ENCODE results near the gene PI4K2A. TPM values are rescaled to one million over a fixed set of nuclear protein-coding genes. Genes with fewer than 3 reads are reported as not detected.

Gene PI4K2A
- total and polyA plus RNA-seq, 2 of the 13 experiments (the other 11 are each of a cell fraction or from before 2014, with no cell fraction given), result 10.9 to 14.3 TPM

DNA sequence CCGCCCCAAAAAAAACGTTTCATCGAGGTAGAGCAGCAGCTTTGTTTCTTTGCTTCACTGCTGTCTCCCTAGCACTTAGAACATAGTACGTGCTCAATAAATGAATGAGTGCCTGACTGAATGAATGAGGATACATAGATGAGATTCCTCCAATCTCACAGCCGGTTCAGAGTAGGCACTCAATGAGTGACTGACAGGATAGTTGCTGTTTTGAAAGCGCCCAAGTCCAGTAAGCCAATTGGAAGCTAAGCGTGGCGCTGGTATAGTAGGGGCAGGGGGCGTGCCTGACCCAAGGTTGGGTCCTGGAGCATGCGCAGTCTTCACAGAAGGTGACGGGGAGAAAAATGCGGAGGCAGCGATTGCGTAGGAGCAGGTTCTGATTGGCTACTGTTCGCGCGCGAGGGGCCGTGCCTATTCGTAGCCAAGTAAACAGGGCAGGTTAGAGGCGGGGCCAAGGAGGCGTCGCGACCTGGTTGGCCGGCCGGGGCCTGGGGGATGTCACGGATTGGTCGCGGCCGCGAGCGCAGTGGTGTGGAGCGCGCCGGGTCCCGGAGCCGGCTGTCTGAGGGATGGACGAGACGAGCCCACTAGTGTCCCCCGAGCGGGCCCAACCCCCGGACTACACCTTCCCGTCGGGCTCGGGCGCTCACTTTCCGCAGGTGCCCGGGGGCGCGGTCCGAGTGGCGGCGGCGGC is at the start of gene PI4K2A (continued):
- TF ChIP-seq ATF7 (IDR thresholded peaks at IDR 0.05) (no peak), ATF7 (CRISPR knock-in tag; IDR thresholded peaks at IDR 0.05) (no peak), HDAC2 (CRISPR knock-in tag; IDR thresholded peaks at IDR 0.05) (no peak), CCDC6 (CRISPR knock-in tag; IDR thresholded peaks at IDR 0.05) (no peak), PAF1 (CRISPR knock-in tag; IDR thresholded peaks at IDR 0.05) (no peak), ZBTB38 (CRISPR knock-in tag; IDR thresholded peaks at IDR 0.05) (no peak), RFXANK (CRISPR knock-in tag; IDR thresholded peaks at IDR 0.05) (peak; percentile 87; the same call in 1 of the 2 replicates), ETV5 (CRISPR knock-in tag; IDR thresholded peaks at IDR 0.05; ENCODE audit: borderline replicate concordance) (peak; percentile 4; the same call in 1 of the 2 replicates), MTF1 (CRISPR knock-in tag; IDR thresholded peaks at IDR 0.05) (no peak), SRY (CRISPR knock-in tag; IDR thresholded peaks at IDR 0.05) (peak; percentile 15; the same call in 1 of the 2 replicates), CBX1 (IDR thresholded peaks at IDR 0.05; ENCODE audit: low read depth) (no peak), ZSCAN22 (CRISPR knock-in tag; IDR thresholded peaks at IDR 0.05) (no peak), ZNF260 (CRISPR knock-in tag; IDR thresholded peaks at IDR 0.05; ENCODE audit: borderline replicate concordance, low read depth) (no peak), SMARCE1 (IDR thresholded peaks at IDR 0.05; ENCODE audit: borderline replicate concordance) (no peak)
- TF ChIP-seq, protein P1, sequence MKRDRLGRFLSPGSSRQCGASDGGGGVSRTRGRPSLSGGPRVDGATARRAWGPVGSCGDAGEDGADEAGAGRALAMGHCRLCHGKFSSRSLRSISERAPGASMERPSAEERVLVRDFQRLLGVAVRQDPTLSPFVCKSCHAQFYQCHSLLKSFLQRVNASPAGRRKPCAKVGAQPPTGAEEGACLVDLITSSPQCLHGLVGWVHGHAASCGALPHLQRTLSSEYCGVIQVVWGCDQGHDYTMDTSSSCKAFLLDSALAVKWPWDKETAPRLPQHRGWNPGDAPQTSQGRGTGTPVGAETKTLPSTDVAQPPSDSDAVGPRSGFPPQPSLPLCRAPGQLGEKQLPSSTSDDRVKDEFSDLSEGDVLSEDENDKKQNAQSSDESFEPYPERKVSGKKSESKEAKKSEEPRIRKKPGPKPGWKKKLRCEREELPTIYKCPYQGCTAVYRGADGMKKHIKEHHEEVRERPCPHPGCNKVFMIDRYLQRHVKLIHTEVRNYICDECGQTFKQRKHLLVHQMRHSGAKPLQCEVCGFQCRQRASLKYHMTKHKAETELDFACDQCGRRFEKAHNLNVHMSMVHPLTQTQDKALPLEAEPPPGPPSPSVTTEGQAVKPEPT (CRISPR knock-in tag; IDR thresholded peaks at IDR 0.05; ENCODE audit: low read depth), result no peak
- TF ChIP-seq, protein P2, sequence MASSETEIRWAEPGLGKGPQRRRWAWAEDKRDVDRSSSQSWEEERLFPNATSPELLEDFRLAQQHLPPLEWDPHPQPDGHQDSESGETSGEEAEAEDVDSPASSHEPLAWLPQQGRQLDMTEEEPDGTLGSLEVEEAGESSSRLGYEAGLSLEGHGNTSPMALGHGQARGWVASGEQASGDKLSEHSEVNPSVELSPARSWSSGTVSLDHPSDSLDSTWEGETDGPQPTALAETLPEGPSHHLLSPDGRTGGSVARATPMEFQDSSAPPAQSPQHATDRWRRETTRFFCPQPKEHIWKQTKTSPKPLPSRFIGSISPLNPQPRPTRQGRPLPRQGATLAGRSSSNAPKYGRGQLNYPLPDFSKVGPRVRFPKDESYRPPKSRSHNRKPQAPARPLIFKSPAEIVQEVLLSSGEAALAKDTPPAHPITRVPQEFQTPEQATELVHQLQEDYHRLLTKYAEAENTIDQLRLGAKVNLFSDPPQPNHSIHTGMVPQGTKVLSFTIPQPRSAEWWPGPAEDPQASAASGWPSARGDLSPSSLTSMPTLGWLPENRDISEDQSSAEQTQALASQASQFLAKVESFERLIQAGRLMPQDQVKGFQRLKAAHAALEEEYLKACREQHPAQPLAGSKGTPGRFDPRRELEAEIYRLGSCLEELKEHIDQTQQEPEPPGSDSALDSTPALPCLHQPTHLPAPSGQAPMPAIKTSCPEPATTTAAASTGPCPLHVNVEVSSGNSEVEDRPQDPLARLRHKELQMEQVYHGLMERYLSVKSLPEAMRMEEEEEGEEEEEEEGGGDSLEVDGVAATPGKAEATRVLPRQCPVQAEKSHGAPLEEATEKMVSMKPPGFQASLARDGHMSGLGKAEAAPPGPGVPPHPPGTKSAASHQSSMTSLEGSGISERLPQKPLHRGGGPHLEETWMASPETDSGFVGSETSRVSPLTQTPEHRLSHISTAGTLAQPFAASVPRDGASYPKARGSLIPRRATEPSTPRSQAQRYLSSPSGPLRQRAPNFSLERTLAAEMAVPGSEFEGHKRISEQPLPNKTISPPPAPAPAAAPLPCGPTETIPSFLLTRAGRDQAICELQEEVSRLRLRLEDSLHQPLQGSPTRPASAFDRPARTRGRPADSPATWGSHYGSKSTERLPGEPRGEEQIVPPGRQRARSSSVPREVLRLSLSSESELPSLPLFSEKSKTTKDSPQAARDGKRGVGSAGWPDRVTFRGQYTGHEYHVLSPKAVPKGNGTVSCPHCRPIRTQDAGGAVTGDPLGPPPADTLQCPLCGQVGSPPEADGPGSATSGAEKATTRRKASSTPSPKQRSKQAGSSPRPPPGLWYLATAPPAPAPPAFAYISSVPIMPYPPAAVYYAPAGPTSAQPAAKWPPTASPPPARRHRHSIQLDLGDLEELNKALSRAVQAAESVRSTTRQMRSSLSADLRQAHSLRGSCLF (CRISPR knock-in tag; IDR thresholded peaks at IDR 0.05; ENCODE audit: borderline replicate concordance), result no peak
- TF ChIP-seq, protein P3, sequence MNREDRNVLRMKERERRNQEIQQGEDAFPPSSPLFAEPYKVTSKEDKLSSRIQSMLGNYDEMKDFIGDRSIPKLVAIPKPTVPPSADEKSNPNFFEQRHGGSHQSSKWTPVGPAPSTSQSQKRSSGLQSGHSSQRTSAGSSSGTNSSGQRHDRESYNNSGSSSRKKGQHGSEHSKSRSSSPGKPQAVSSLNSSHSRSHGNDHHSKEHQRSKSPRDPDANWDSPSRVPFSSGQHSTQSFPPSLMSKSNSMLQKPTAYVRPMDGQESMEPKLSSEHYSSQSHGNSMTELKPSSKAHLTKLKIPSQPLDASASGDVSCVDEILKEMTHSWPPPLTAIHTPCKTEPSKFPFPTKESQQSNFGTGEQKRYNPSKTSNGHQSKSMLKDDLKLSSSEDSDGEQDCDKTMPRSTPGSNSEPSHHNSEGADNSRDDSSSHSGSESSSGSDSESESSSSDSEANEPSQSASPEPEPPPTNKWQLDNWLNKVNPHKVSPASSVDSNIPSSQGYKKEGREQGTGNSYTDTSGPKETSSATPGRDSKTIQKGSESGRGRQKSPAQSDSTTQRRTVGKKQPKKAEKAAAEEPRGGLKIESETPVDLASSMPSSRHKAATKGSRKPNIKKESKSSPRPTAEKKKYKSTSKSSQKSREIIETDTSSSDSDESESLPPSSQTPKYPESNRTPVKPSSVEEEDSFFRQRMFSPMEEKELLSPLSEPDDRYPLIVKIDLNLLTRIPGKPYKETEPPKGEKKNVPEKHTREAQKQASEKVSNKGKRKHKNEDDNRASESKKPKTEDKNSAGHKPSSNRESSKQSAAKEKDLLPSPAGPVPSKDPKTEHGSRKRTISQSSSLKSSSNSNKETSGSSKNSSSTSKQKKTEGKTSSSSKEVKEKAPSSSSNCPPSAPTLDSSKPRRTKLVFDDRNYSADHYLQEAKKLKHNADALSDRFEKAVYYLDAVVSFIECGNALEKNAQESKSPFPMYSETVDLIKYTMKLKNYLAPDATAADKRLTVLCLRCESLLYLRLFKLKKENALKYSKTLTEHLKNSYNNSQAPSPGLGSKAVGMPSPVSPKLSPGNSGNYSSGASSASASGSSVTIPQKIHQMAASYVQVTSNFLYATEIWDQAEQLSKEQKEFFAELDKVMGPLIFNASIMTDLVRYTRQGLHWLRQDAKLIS (CRISPR knock-in tag; IDR thresholded peaks at IDR 0.05), result no peak
- TF ChIP-seq, protein P4, sequence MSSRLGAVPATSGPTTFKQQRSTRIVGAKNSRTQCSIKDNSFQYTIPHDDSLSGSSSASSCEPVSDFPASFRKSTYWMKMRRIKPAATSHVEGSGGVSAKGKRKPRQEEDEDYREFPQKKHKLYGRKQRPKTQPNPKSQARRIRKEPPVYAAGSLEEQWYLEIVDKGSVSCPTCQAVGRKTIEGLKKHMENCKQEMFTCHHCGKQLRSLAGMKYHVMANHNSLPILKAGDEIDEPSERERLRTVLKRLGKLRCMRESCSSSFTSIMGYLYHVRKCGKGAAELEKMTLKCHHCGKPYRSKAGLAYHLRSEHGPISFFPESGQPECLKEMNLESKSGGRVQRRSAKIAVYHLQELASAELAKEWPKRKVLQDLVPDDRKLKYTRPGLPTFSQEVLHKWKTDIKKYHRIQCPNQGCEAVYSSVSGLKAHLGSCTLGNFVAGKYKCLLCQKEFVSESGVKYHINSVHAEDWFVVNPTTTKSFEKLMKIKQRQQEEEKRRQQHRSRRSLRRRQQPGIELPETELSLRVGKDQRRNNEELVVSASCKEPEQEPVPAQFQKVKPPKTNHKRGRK (CRISPR knock-in tag; IDR thresholded peaks at IDR 0.05), result no peak
